H7 (cell line): Measurements from ENCODE around the gene ITGB3BP. TPM values are rescaled to one million over a fixed set of nuclear protein-coding genes. Genes with fewer than 3 reads are reported as not detected.
A peak's percentile ranks its signal among the peaks of the same experiment; 100 is the strongest.

ENCODE experiments used
- DNase-seq: peaks from one replicate; pipeline ENCODE4 v3.0.0; 2012
- H3K27me3 ChIP-seq: 2 replicates; pipeline ENCODE4 v1.6.0; 2011; ENCODE audit warnings: mild to moderate bottlenecking, low read length; ENCODE audit not compliant: control insufficient read depth, insufficient read depth
- H3K36me3 ChIP-seq: replicated peaks from 2 replicates; pipeline ENCODE4 v1.5.1; 2011; ENCODE audit warnings: low read length; ENCODE audit not compliant: control insufficient read depth, insufficient read depth
- H3K4me3 ChIP-seq: 2 replicates; pipeline ENCODE4 v1.5.1; 2011; ENCODE audit warnings: low read depth, mild to moderate bottlenecking, control low read depth, low read length, moderate library complexity; ENCODE audit not compliant: insufficient read depth
- total RNA-seq: library from RNA; depleted of rRNA; stranded (reverse); fragments of >200 nt; shearing (Covaris generic); gene quantifications from 2 replicates; pipeline ENCODE4 v1.2.3, GENCODE V29; 2014

ITGB3BP gene
- total RNA-seq, 1 experiment from 2014 or later: 53.8 TPM

DNA sequence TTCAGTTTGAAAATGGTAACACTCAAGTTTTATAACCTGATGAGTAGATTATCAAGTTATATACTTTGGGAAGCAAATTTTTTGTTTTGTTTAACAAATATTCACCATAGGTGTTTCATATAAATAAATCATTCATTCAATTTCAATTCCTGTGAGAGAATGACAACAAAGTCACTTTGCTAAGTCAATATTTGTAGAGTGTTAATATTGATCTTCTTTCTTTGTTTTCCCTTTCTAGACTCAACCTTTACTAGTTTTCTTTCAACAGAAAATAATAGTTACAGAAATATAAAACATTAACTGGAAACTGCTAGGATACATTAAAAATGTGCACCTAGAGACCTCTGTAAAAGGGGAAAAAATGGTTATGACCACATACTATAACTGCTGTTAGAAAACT is 11.4 kb upstream of the ITGB3BP start:
- Histone ChIP-seq H3K36me3 (no peaks in the 10 kb centered on the region), H3K4me3 (no peak overlapping the region), H3K27me3 (no peaks in the 10 kb centered on the region)
- DNase-seq: no peak

DNA sequence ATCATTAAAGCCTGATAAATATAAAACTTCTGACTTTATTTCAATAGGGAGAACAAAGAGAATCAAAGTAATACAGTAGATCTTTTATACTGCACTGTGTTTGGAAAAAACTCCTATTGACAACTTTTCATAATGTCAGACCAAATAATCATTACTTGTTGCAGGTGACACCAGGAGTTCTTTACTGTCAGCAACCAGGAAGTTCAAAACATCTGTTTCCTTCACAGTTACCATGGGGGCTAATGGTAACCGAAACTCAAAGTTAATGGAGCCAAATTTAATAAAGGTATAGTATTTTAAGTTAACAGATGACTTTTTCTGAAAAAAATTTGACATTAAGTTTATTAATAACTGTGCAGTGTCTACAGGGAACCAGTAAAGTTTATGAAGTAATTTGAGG is 10.9 kb upstream of the ITGB3BP start:
- Histone ChIP-seq H3K27me3 (no peaks in the 10 kb centered on the region), H3K36me3 (no peaks in the 10 kb centered on the region), H3K4me3 (no peak overlapping the region)
- no peak for DNase-seq

DNA sequence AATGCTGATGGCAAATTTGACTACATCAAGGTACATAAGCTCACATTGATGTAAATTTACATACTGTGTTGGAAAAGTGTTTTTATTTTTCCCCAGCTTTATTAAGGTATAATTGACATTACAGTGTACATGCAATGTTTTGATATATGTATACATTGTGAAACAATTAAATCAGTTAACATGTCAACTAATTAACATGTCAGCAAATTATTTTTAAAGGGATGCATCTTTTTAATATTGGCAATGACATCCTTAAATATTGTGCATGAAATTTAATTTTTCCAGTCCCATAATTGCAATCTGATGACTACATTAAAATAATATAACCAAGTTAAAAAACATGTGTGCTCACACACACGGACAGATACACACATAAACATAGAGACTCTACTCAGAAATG is 9.7 kb upstream of the ITGB3BP start:
- no peaks in the 10 kb centered on the region for H3K27me3 ChIP-seq
- no peak for DNase-seq
- no peak overlapping the region for H3K4me3 ChIP-seq
- H3K36me3 ChIP-seq: no peaks in the 10 kb centered on the region

DNA sequence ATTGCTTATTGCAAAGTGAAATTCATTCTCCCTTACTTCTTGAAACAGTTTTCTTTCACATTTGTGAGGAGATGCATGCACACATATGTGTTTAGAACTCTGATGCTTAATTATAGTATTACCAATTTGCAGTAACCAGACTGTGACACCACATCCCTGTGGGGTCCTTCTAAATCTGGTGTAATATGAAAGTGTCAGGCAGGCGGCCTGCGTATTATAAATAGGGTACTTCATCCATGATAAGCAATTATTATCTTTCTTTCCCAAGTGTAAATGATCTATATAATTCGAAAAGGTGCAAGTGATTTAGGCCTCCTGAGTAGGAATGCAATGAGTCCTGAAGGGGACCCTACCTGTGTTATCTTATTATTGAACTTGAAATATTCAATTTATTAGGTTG is 1.2 kb upstream of the ITGB3BP start:
- Histone ChIP-seq H3K27me3 (no peaks in the 10 kb centered on the region), H3K36me3 (no peaks in the 10 kb centered on the region), H3K4me3 (peak overlapping the region; percentile 54)
- DNase-seq: no peak

DNA sequence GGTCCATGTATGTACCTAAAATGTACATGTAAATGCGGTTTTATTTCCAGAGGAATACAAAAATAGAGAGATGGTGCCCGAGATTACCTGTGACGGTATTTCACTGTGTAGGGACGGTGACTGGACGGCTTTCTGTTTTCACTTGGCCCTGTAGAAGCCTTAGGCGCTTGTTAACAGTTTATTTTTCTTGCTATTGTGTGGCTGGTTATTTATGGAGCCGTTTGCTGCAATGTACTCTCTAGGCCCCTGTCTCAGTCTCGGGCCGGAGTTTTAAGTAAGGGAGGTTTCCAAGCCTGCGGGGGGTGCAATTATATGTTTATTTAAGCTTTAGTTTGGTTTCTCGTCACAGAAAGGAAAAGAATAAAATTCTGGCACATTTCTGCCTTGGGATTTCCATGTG is 713 bp upstream of the ITGB3BP start:
- Histone ChIP-seq H3K36me3 (no peaks in the 10 kb centered on the region), H3K27me3 (no peaks in the 10 kb centered on the region), H3K4me3 (peak overlapping the region; percentile 54)
- no peak for DNase-seq

DNA sequence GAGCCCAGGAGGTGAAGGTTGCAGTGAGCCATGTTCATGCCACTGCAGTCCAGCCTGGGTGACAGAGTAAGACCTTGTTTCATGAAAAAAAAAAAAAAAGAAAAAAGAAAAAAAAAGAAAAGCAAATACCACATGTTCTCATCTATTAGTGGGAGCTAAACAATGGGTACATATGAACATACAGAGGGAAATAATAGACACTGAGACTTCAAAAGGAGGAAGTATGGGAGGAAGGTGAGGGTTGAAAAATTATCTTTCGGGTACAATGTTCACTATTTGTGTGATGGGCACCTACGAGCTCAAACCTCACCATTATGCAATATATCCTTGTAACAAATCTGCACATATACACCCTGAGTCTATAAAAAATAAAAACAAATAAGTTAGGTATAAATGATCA is 6.4 kb downstream of the ITGB3BP start:
- DNase-seq: no peak
- no peaks in the 10 kb centered on the region for H3K27me3 ChIP-seq
- no peaks in the 10 kb centered on the region for H3K36me3 ChIP-seq
- H3K4me3 ChIP-seq: no peak overlapping the region

DNA sequence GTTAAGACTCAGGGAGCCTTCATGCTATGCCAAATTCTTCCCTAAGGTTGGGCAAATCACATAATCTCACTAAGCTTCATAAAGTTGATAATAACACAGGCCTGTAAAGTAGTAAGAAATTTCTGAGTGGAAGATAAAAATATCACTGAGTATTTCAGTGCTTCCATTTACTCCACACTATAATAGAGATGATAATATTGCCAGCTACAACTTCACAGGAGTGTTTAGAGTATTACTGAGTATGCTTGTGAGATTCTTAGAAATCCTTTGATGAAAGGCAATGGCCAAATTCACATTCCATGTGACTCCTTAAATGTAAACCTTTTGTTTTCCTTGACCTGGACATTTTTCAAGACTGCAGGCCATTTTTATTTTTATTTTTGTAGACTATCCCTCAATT is 10.4 kb downstream of the ITGB3BP start:
- Histone ChIP-seq H3K27me3 (no peaks in the 10 kb centered on the region), H3K36me3 (no peaks in the 10 kb centered on the region; the same call in 1 of the 2 replicates), H3K4me3 (no peak overlapping the region)
- DNase-seq: no peak

DNA sequence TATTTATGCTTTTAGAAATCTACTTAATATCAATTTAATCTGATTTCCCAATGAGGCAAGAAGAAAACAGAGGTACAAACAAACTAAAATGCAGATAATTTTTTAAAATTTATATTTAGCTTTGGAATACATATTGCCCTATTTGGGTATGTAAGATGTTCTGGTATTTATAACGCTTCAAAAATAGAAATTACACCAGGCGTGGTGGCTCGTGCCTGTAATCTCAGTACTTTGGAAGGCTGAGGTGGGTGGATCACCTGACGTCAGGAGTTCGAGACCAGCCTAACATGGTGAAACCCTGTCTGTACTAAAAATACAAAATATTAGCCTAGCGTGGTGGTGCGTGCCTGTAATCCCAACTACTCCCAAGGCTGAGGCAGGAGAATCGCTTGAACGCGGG is 13.3 kb downstream of the ITGB3BP start:
- Histone ChIP-seq H3K36me3 (peaks cover 1% of the 10 kb centered on the region), H3K27me3 (no peaks in the 10 kb centered on the region), H3K4me3 (no peak overlapping the region)
- no peak for DNase-seq

DNA sequence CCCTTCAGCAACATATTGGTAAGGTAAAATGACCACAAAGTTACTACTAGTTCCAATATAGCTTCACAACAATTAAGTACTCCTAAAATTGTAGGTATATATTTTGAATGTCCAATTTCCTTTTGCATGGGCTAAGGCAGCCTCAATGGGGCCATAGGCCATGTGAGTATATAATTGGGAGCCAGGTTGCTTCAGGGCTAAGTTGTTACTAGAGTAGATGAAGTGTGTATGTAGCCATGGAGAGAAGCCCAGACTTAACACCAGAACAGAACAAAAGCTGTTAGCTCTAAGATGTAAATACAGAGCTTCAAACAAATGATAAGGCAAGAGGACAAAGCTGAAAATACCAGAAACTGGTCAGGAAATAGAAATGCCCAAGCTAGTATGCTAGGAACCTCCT is 16.2 kb downstream of the ITGB3BP start:
- no peak for DNase-seq
- H3K27me3 ChIP-seq: no peaks in the 10 kb centered on the region
- H3K4me3 ChIP-seq: no peak overlapping the region
- H3K36me3 ChIP-seq: peaks cover 1% of the 10 kb centered on the region

DNA sequence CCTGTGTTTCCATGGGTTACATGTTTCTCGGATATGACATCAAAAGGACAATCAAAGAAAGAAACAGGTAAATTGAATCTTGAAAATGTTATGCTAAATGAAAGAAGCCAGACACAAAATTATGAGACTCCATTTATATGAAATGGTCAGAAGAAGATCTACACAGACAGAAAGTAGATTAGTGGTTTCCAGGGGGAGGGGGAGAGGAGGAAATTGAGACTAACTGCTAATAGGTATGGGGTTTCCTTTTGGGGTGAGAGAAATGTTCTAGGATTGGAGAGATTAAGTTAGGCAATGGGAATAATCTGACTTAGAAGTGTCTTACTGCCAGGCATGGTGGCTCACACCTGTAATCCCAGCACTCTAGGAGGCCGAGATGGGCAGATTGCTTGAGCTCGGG is 21.8 kb downstream of the ITGB3BP start:
- Histone ChIP-seq H3K36me3 (no peaks in the 10 kb centered on the region), H3K4me3 (no peak overlapping the region), H3K27me3 (no peaks in the 10 kb centered on the region)
- no peak for DNase-seq

DNA sequence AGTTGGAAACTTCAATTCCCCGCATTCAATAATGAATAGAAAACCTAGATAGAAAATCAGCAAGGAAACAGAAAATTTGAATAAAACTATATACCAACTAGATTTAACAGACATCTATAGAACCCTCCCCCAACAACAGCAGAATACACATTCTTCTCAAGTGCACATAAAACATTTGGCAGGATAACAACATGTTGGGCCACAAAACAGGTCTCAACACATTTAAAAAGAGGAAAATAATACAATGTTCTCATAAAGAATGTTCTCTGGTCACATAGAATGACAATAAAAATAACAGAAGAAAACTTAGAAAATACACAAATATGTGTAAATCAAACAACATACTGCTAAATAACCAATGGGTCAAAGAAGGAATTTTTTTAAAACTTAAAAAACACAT is 24.9 kb downstream of the ITGB3BP start:
- no peaks in the 10 kb centered on the region for H3K27me3 ChIP-seq

DNA sequence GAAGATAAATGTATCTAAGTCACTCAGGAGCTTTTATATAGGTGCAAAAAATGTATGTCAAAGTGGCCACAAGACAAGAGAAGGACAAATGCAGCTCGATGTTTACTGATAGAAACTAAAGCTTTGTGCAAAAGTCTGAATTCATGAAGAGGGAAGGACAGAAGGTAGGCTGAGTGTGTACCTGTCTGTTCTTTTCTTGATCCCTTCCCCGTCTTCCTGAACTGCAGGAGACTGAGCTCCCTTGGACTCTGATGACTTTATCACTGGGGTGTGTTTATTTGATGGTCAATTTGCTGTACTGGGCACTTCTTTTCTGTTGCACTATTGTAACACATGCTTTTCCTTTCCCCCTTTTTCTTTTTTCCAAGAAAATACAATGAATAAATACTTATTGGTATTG is 25.4 kb downstream of the ITGB3BP start:
- Histone ChIP-seq H3K36me3 (no peaks in the 10 kb centered on the region), H3K27me3 (no peaks in the 10 kb centered on the region), H3K4me3 (no peak overlapping the region)
- DNase-seq: no peak

More for the DNA sequence above, 24.9 kb downstream of the ITGB3BP start:
- Histone ChIP-seq H3K4me3 (no peak overlapping the region), H3K36me3 (no peaks in the 10 kb centered on the region)
- no peak for DNase-seq

DNA sequence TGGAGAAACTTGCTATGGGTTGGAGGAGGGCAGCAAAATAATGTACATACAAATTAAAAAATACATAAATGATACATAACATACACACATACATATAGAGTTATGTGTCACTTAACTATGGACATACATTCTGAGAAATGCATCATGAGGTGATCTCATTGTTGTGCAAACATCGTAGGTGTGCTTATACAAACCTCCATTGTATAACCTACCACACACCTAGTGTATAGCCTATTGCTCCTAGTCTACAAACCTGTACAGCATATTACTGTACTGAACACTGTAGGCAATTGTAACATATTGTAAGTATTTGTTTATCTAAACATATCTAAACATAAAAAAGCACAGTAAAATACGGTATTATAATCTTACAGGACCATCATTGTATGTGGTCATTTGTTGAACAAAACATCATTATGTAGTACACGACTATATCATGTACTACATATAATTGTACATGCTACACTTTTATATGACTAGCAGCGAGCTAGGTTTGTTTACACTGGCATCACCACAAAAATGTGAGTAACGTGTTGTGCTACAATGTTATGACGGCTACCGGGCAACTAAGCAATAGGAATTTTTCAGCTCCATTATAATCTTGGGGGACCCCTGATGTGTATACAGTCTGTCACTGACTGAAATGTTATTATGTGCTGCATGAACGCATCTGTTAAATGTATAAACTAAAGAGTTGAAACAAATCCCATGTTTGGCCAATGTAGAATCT is 35.5 kb downstream of the ITGB3BP start:
- DNase-seq: no peak
- Histone ChIP-seq H3K27me3 (no peaks in the 10 kb centered on the region), H3K36me3 (no peaks in the 10 kb centered on the region), H3K4me3 (no peak overlapping the region)

DNA sequence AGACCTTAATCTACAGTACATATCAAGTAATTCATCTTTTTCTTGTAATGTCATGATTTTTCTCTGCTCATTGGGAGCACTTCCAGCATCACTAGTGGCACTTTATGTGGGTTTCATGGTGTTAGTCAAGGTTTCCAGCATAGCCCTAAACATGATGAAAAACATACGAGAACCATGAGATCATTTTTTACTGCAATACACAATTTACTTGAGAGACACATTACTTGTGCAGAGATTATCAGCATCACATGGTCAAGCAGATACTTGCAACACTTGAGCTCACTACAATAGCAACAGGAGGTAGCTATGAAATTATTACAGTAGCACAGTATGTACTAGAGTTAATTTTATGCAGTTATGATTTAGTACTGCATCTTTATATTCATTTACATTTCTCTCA is 36.4 kb downstream of the ITGB3BP start:
- H3K4me3 ChIP-seq: no peak overlapping the region
- no peaks in the 10 kb centered on the region for H3K27me3 ChIP-seq
- no peaks in the 10 kb centered on the region for H3K36me3 ChIP-seq
- DNase-seq: no peak

DNA sequence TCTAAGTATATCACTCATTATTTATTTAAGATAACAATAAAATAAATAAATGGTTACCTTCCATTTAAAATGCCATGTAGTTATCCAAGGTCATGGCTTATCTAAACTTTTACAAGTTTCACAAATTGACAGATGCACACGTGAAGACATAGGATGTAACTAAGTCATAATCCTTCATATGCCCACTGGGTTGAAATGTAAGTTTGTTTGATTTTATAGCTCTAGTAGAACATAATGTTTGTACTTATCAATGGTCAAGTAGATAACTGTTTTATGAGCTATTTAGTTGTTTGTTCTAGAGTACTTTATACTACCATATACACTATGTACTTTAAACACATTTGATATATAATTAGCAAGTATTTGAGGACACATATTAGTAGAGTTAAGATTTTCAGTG is 43.0 kb downstream of the ITGB3BP start:
- DNase-seq: no peak
- H3K4me3 ChIP-seq: no peak overlapping the region

DNA sequence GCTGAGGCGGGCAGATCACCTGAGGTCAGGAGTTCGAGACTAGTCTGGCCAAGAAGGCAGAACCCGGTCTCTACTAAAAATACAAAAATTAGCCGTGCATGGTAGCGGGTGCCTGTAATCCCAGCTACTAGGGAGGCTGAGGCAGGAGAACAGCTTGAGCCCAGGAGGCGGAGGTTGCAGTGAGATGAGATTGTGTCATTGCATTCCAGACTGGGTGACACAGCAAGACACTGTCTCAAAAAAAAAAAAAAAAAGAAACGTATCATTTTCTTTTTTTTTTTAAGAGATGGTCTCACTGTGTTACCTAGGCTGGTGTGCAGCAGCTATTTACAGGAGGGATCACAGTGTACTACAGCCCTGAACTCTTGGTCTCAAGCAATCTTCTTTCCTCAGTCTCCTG is 47.3 kb downstream of the ITGB3BP start:
- Histone ChIP-seq H3K27me3 (no peaks in the 10 kb centered on the region), H3K4me3 (no peak overlapping the region), H3K36me3 (no peaks in the 10 kb centered on the region; the same call in 1 of the 2 replicates)
- DNase-seq: no peak

More for the DNA sequence above, 43.0 kb downstream of the ITGB3BP start:
- no peaks in the 10 kb centered on the region for H3K27me3 ChIP-seq
- no peaks in the 10 kb centered on the region; the same call in 1 of the 2 replicates for H3K36me3 ChIP-seq
